GM12865 (cell line): Measurements from ENCODE around the gene ASNSD1.
"Not testable (repeated sequence)": the region's sequence is repeated elsewhere in the genome, so short reads cannot be mapped to it uniquely, and the experiment has no call there.

ENCODE experiments used
- DNase-seq: peaks from one replicate; pipeline ENCODE4 v3.0.0; 2010; ENCODE audit warnings: low read depth
- H3K4me3 ChIP-seq: 2 replicates; pipeline ENCODE4 v1.5.1; 2011; ENCODE audit warnings: mild to moderate bottlenecking, low read depth, low read length, control low read depth
- CTCF ChIP-seq: IDR thresholded peaks from 2 replicates; pipeline ENCODE4 v1.5.1; 2011; ENCODE audit warnings: low read length, control low read depth, low read depth, inconsistent platforms; ENCODE audit not compliant: insufficient read depth; ENCODE audit errors: missing control alignments

The ASNSD1 gene

GRCh38 chr2:189683348-189683747 is 22.1 kb downstream of the ASNSD1 start:
- TF ChIP-seq CTCF: no peak
- H3K4me3 ChIP-seq: no peak overlapping the region
- no peak for DNase-seq

GRCh38 chr2:189684811-189685210 is 23.6 kb downstream of the ASNSD1 start:
- TF ChIP-seq CTCF: no peak
- DNase-seq: no peak
- H3K4me3 ChIP-seq: no peak overlapping the region

GRCh38 chr2:189685540-189686229 is 24.4 kb downstream of the ASNSD1 start:
- peak; percentile 29 for DNase-seq
- TF ChIP-seq CTCF: no peak
- no peak overlapping the region for H3K4me3 ChIP-seq

GRCh38 chr2:189687796-189688195 is 26.5 kb downstream of the ASNSD1 start:
- not testable (repeated sequence) for DNase-seq, H3K4me3 ChIP-seq

- no peak for TF ChIP-seq CTCF
- no peak overlapping the region for H3K4me3 ChIP-seq
- no peak for DNase-seq
Measured at GRCh38 chr2:189696223-189696622, 35.0 kb downstream of the ASNSD1 start.

- peak; percentile 54 for DNase-seq
- H3K4me3 ChIP-seq: no peak overlapping the region
- TF ChIP-seq CTCF: peak; percentile 38
Measured at GRCh38 chr2:189698020-189698887, 37.0 kb downstream of the ASNSD1 start.

GRCh38 chr2:189700681-189701080 is 39.4 kb downstream of the ASNSD1 start:
- TF ChIP-seq CTCF: no peak
- no peak for DNase-seq
- H3K4me3 ChIP-seq: no peak overlapping the region
